AML-193 (cell line): ENCODE data around the gene NFATC2.
"Not testable (repeated sequence)": the region's sequence is repeated elsewhere in the genome, so short reads cannot be mapped to it uniquely, and the experiment has no call there.

ENCODE experiments used
- DNase-seq, 2 experiments: peaks; one replicate each; lab custom pipeline; 2025; lab: John Stamatoyannopoulos, UW

Gene NFATC2

GRCh38 chr20:51567622-51568021 lies 25.1 kb upstream of the NFATC2 start:
- no peak for DNase-seq

- no peak for DNase-seq
Measured at GRCh38 chr20:51566594-51566993, 24.1 kb upstream of the NFATC2 start.

DNA sequence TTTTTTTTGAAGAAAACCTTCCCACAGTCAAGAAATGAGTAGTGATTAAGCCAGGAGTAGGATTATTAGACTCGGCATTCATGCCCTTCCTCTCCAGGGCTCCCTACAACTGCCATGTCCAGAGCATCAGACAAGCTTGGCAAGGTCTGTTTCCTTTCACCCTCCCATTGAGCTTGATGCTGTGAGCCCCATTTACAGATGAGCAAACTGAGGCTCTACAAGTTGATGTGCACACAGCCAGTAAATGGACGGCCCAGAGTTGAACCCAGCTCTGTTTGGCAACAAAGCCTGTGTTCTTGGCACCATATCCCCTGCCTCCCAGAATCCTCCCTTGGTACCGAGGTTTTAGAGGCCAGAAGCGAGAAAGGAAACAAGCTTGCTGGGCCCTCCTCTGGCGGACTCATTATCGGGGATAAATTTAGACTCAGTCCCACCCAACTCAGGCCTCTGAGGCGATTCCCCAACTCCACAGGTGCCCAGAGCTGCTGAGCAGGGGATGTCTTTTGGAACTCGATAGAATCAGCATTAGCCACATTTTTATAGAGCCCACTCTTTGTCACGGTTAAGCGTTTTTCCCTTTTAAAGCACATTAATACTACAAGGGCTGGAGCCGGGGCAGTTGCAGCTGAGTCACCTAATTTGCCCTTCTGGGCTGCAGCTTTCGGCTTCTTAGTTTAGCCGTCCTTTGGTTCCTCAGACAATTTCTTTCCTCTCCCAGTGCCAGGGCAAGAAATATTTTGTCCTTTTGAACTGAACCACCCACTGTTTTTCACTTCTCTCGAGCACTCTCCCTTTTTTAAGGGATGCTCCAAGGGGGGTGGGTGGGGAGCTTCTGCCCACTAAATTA lies 23.0 kb upstream of the NFATC2 start:
- no peak for DNase-seq

- no peak for DNase-seq
Measured at GRCh38 chr20:51563486-51564332, 21.2 kb upstream of the NFATC2 start.

- DNase-seq: no peak
Measured at GRCh38 chr20:51563174-51563485, 20.6 kb upstream of the NFATC2 start.

DNA sequence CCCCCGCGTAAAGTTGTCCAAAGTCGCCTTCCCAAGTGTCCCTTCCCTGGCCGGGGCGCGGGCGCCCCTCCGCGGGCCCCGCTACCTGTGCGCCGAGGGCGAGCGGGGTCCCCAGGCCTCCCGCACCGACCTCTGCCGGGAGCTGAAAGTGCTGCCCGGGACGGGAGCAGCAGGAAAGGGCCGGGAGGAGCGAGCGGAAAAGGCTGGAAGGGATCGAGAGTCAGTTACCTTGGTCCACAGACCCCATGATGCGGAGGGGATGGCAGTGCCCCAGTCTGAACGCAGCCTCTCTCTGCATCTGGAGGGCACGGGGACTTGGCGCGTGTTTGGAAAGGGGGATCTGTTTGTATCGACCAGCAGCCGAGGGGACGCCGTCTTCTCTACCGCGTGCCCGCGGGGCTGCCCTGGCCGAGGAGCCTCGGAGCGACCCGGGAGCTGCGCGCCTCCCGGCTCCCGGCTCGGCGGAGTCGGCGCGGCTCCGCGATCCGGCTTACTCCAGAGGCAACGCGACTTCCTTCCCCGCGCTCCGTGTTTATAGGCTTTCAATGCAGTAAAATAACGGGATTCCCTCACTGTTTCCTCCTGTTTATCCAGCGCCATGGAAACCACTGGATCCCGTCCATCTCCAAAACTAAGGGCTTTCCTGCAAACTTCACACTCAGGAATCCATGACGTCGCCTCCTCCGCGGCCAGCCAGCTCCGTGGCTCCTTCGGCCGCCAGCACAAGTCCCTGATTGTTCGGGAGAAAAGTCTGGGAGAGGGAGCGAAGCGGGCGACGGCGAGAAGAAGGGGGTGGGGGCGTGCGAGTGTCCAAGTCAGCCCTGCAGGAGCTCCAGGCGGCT lies 20.0 kb upstream of the NFATC2 start:
- DNase-seq: no peak

DNA sequence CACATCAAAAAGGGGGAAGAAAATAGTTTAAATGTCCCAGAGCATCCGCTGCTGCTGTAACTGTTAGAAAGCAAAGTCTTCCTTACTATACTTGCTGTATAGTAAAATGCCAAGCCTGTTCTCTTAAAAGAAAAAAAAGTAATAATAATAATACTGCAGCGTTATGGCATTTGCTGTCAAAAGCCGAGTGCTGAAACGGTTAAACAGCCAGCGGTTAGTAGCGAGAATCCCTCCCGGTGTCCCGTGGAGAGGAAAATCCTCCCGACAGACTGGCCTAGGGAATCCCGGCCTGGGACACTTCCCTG lies 19.5 kb upstream of the NFATC2 start:
- DNase-seq: no peak

DNA sequence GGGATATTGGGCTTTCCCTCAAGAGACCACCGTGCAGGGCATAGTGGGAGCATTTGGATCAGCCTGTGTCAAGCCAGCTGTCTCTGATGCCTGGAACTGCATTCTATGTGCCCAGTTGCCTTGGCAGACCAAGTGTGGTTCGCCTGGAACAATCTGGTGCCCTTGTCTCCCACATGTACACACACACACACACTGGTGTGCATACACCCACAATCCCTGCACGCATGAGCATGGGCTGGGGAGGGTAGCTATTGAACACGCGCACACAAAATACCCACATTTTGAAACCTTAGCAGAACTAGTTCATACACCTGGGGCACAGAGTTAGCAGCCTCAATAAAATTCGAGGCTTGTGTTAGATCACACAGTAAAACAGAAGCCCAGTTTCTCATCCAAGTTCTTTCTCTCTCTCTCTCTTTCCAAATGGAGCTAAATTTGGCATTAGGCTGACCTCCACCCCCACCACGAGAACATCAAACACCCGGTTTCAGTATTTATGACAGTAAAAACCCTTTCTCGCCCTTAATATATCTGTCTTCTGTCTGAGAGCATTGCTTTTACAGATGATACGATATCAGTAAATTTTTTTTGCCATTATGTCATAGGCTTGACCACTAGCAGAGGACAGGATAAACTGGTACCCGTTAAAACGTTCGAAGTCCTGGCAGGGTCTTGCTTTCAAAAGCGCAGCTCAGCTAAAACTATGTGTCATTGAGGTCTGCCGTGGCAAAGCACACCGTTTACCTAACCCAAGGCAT lies 18.2 kb upstream of the NFATC2 start:
- DNase-seq: no peak

DNA sequence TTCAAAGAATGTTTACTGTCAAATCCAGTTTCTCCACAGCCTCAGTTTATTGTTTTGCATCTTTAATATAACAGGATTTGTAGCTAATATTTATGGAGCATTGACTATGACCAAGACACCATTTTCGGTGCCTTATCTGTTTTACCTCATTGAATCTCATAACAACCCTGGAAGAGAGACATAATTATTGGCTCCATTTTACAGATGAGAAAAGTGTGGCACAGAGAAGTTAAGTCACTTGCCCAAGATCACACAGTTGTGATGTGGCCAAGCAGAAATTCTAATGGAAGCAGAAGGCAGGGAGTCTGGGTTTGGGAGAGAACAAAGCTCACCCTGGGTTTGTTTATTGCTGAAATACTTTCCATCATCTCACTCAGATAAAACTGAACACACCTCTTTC lies 17.5 kb upstream of the NFATC2 start:
- DNase-seq: no peak

GRCh38 chr20:51554538-51555165 lies 12.1 kb upstream of the NFATC2 start:
- no peak for DNase-seq

DNA sequence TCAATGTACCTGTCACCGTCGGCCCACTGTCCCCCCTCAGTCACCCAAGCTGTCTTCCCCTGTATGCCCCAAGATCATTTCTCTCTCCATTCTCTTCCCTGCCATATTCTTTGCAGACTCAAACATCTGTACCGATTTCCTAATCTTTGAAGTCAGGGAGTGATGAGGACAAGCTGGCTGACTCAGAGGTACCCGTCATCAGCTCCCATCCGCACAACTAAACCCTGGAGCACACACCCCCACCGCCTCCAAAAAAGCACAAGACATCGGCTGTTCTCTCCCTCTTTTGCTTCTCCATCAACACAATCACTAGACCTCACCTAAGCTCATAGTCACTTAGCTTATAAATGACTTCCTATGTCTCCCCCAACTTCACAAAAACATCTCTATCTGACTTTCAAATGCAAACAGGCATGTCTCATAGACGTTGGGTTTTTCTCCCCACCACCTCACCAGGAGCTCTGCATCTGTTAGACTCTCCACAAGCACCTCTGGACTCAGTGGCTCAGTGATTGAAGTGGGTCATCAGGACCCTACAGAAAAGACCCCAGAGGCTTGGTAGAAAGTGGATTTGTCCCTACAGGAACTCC lies 11.5 kb upstream of the NFATC2 start:
- DNase-seq: no peak

GRCh38 chr20:51551186-51551585 lies 8.7 kb upstream of the NFATC2 start:
- DNase-seq: no peak

DNA sequence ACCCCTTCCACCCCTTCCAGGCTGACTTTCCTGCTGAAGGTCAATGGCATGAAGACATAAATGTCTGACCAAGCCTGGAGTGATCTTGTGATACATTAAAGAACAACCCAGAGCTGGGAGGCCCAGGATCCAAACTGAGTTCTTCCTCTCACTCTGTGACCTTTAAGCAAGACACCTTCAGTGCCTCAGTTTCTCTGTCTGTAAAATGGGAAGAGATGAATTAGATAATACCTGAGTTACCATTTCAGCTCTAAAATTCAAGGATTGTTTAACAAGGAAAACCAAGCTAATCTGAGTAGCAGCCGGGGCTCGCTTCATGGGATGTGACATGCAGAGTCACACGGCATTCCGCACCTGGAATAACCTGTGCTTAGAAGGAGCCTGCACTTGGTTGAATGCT lies 7.0 kb upstream of the NFATC2 start:
- DNase-seq: no peak

- DNase-seq: no peak
Measured at GRCh38 chr20:51547951-51548350, 5.4 kb upstream of the NFATC2 start.

- no peak for DNase-seq
Measured at GRCh38 chr20:51545515-51545914, 3.0 kb upstream of the NFATC2 start.

- no peak for DNase-seq
Measured at GRCh38 chr20:51543422-51543788, 886 bp upstream of the NFATC2 start.

DNA sequence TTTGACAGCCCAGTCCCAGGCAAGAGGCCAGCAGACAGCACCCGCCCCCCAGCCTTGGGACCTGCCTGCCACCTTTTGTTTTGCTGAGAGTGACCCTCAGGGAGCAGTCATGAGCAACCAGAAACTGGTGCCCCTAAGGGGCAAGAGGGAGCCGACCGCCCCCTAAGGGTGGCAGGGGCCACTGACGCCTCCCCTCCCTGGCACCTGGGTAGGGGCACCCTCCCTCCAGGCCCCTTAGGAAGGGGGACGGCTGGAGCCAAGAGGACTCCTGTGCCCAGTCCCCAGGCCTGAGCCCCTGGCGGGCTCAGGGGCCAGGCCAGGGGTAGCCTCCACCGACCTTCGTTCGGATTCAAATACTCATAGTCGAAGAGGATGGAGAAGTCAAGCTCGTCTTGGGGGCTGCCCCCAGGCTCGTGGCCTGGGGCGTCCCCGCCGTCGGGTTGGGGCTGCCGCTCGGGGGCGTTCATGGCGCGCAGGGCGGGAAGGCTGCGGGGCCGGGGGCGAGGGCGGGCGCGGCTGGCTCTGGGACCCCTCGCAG lies 417 bp downstream of the NFATC2 start:
- DNase-seq: peak; percentile 21 to 22

DNA sequence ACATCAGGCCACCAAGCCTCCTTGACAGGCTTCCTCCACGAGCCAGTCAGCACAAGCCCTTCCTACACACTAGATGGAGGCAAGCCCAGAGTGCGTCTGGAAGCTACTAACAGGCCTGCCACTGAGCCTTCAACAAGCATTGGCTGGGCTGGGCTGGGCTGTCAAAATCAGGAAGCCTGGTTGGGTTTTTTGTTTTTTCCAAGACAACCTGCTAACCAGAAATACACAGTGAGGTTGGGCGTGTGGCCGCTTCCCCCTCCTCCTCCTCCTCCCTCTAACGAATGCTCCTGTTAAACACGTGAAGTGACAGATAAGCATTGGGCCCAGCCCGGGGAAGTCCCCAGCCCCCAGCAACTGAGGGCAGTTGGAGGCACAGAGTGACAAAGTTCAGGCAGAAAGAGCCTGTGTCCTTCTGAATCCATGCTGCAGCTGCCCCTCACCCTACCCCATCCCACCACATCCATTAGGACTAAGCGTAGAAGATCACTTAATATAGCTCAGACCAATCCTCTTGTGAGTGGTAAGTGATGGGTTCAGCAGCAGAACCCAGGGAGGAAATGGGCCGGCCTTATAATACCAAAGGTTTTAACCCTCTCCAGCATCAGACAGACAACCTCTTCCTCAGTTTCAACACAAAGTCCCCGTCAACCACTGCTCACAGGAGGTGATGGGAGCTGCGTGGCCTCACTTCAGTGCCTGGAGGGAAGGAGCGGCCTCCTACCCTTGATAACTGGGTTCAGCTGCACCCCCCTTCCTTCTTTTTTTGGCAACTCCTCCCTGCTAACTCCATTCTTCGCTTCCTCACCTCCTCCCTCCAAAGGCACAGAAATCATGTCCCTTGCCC lies 1.1 kb downstream of the NFATC2 start:
- DNase-seq: peak; percentile 65 to 73

GRCh38 chr20:51540580-51540979 lies 1.9 kb downstream of the NFATC2 start:
- DNase-seq: no peak

DNA sequence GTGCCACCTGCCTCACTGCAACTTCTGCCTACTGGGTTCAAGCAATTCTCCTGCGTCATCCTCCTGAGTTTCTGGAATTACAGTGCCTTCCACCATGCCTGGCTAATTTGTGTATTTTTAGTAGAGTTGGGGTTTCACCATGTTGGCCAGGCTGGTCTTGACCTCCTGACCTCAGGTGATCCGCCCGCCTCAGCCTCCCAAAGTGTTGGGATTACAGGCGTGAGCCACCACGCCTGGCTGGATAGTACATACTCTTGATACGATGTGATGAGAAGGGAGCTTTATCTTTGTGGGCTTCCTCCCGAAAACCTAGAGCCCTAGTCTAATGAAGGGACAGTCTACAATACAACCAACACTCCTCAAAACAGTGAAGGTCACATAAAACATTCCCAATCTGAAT lies 2.4 kb downstream of the NFATC2 start:
- not testable (repeated sequence) for DNase-seq
